Tibial nerve (tissue), 4 donors: ENCODE measurements around the gene RNFT2. TPM values are rescaled to one million over a fixed set of nuclear protein-coding genes. Genes with fewer than 3 reads are reported as not detected.

Source experiments
- DNase-seq, 2 donors: peaks; one replicate each; pipeline ENCODE4 v3.0.0-alpha.2; 2019; ENCODE audit warnings: low spot score in 2 of 2
- H3K27ac ChIP-seq, 4 donors: fragments of 200-600 bp; sonication (generic) in 3 of 4; one replicate each; pipeline ENCODE4 v1.5.1; 2017 to 2019; ENCODE audit warnings: mild to moderate bottlenecking in 1 of 4
- H3K27me3 ChIP-seq, 2 donors: fragments of 200-600 bp; sonication (generic) in 1 of 2; one replicate each; pipeline versions ENCODE4 v1.5.1 to v1.6.0; 2017 to 2019
- H3K36me3 ChIP-seq, 3 donors: fragments of 200-600 bp; sonication (generic); one replicate each; pipeline ENCODE4 v1.5.1; 2018 to 2019
- H3K4me1 ChIP-seq, 4 donors: fragments of 200-600 bp; sonication (generic) in 3 of 4; one replicate each; pipeline ENCODE4 v1.5.1; 2017 to 2019
- H3K4me3 ChIP-seq, 4 donors: fragments of 200-600 bp; sonication (generic) in 3 of 4; one replicate each; pipeline ENCODE4 v1.5.1; 2017 to 2019; ENCODE audit warnings: mild to moderate bottlenecking in 1 of 4, moderate library complexity in 1 of 4
- H3K9me3 ChIP-seq, 4 donors: fragments of 200-600 bp; sonication (generic) in 3 of 4; one replicate each; pipeline ENCODE4 v1.5.1; 2017 to 2019
- CTCF ChIP-seq, 5 experiments: fragments of 200-600 bp in 3 of 5; fragments of 450-650 bp in 2 of 5; sonication (generic) in 3 of 5; IDR thresholded peaks; one replicate each; pipeline ENCODE4 v1.5.1; 2016 to 2019; ENCODE audit warnings: antibody characterized with exemption in 5 of 5, mild to moderate bottlenecking in 3 of 5, moderate library complexity in 2 of 5
- EP300 ChIP-seq, 2 donors: sonication (generic); formaldehyde crosslinking; IDR thresholded peaks; one replicate each; pipeline ENCODE4 v1.6.1; 2017; ENCODE audit warnings: antibody characterized with exemption in 2 of 2, mild to moderate bottlenecking in 1 of 2
- POLR2A ChIP-seq, 2 donors: fragments of 450-650 bp; IDR thresholded peaks; one replicate each; pipeline ENCODE4 v1.6.1; 2017; ENCODE audit warnings: antibody characterized with exemption in 2 of 2, mild to moderate bottlenecking in 2 of 2, moderate library complexity in 2 of 2
- WGBS, 2 donors: methylation state at CpG; one replicate each; pipeline ENCODE4 v1.1.5; 2018; 5-methylcytosine and 5-hydroxymethylcytosine counted together
- total RNA-seq, 4 donors: library from RNA; depleted of rRNA; stranded (reverse); fragments of >200 nt; gene quantifications; one replicate each; pipeline ENCODE4 v1.1.0, GENCODE V29; 2016

The RNFT2 gene
- total RNA-seq, 4 donors from 2014 or later = 0.59 to 5.9 (median 2.5) TPM

GRCh38 chr12:116892349-116893140, 154.4 kb downstream of the RNFT2 start:
- Histone ChIP-seq H3K9me3 (peaks cover 0 to 4% (median 2%) of the 10 kb centered on the region in 4 donors), H3K27ac (no peak overlapping the region), H3K4me1 (no peaks in the 10 kb centered on the region), H3K4me3 (no peak overlapping the region), H3K36me3 (no peaks in the 10 kb centered on the region), H3K27me3 (no peaks in the 10 kb centered on the region)
- no peak for DNase-seq
- TF ChIP-seq CTCF (IDR thresholded peaks at IDR 0.05) = no peak
- TF ChIP-seq POLR2A (IDR thresholded peaks at IDR 0.05) = no peak
- no peak for TF ChIP-seq EP300 (IDR thresholded peaks at IDR 0.05)
- 78 to 85% methylated on average over 12 of the region's 12 CpGs for WGBS, 2 donors

DNA sequence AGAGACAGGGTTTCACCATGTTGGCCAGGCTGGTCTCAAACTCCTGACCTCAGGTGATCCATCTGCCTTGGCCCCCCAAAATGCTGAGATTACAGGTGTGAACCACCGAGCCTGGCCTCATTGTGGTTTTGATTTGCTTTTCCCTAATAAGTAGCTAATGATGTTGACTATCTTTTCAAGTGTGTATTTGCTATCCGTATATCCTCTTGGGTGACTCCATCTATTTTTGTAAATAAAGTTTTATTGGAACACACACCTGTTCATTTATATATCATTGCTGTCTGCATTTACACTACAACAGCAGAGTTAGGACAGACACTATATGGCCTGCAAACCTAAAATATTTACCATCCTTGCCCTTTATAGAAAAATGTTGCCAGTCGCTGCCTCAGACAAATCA, 156.8 kb downstream of the RNFT2 start:
- no peak for DNase-seq
- H3K4me3 ChIP-seq = no peak overlapping the region
- TF ChIP-seq CTCF (IDR thresholded peaks at IDR 0.05) (no peak), EP300 (IDR thresholded peaks at IDR 0.05) (no peak), POLR2A (IDR thresholded peaks at IDR 0.05) (no peak)
- H3K27me3 ChIP-seq = peaks cover 0 to 12% of the 10 kb centered on the region in 2 donors
- no peaks in the 10 kb centered on the region for H3K36me3 ChIP-seq
- no peaks in the 10 kb centered on the region for H3K4me1 ChIP-seq
- 78 to 81% methylated on average over 3 of the region's 3 CpGs for WGBS, 2 donors
- H3K9me3 ChIP-seq = peaks cover 0 to 4% (median 2%) of the 10 kb centered on the region in 4 donors
- no peak overlapping the region for H3K27ac ChIP-seq

GRCh38 chr12:116896411-116896924, 158.4 kb downstream of the RNFT2 start:
- DNase-seq = no peak
- Histone ChIP-seq H3K9me3 (no peaks in the 10 kb centered on the region), H3K4me3 (no peak overlapping the region), H3K36me3 (no peaks in the 10 kb centered on the region), H3K4me1 (no peaks in the 10 kb centered on the region), H3K27ac (no peak overlapping the region), H3K27me3 (peaks cover 0 to 23% of the 10 kb centered on the region in 2 donors)
- 65 to 73% methylated on average over 7 of the region's 7 CpGs for WGBS, 2 donors
- TF ChIP-seq CTCF (IDR thresholded peaks at IDR 0.05) = no peak
- no peak for TF ChIP-seq EP300 (IDR thresholded peaks at IDR 0.05)
- no peak for TF ChIP-seq POLR2A (IDR thresholded peaks at IDR 0.05)

DNA sequence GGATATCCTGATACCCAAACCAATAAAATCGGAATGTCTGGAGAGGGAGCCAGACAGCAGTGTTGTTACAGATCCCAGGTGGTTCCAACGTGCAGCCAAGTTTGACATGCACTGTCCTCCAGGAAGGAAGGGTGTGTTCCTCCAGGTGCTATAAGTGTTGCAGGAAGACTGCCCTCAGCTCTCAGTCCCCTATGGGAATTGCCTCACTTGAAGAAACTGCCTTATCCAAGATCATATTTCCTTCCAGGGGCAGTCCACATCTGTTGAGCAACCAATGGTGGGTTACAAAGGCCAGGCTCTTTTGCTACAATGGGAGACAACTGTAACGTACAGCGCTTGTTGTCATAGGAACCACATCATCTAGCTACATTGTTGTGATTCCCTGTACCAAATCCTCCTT, 159.4 kb downstream of the RNFT2 start:
- no peak for TF ChIP-seq POLR2A (IDR thresholded peaks at IDR 0.05)
- no peak for TF ChIP-seq EP300 (IDR thresholded peaks at IDR 0.05)
- no peak for TF ChIP-seq CTCF (IDR thresholded peaks at IDR 0.05)
- 69 to 73% methylated on average over 4 of the region's 4 CpGs for WGBS, 2 donors

DNA sequence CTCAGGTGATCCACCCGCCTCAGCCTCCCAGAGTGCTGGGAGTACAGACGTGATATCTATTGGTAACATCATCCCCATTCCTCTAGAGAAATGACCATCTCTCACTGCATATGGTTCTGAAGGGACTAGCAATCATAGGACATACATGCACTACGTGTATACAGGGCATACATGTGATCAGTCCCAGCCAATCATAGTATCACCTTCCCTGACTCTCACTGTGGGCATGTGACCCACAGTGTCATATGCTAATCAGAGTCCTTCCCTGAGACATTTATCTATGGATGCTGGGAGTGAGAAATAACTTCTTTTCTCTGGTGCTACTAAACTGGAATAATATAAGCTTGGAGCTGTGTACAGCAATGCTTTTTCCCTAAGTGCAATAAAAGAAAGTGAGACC, 160.6 kb downstream of the RNFT2 start:
- WGBS, 2 donors = 58 to 68% methylated on average over 3 of the region's 3 CpGs
- DNase-seq = no peak
- Histone ChIP-seq H3K27me3 (peaks cover 0 to 28% of the 10 kb centered on the region in 2 donors), H3K4me3 (no peak overlapping the region), H3K9me3 (no peaks in the 10 kb centered on the region), H3K36me3 (no peaks in the 10 kb centered on the region), H3K4me1 (no peaks in the 10 kb centered on the region), H3K27ac (no peak overlapping the region)
- TF ChIP-seq CTCF (IDR thresholded peaks at IDR 0.05) = no peak
- TF ChIP-seq EP300 (IDR thresholded peaks at IDR 0.05) = no peak
- TF ChIP-seq POLR2A (IDR thresholded peaks at IDR 0.05) = no peak

More for the DNA sequence above, 159.4 kb downstream of the RNFT2 start:
- H3K27me3 ChIP-seq = peaks cover 0 to 28% of the 10 kb centered on the region in 2 donors
- no peak overlapping the region for H3K27ac ChIP-seq
- no peak overlapping the region for H3K4me3 ChIP-seq
- no peaks in the 10 kb centered on the region for H3K4me1 ChIP-seq
- no peak for DNase-seq
- no peaks in the 10 kb centered on the region for H3K36me3 ChIP-seq
- H3K9me3 ChIP-seq = no peaks in the 10 kb centered on the region
